Stimulated activated CD4-positive, alpha-beta T cell treated with anti-CD3 and anti-CD28 coated beads, Interleukin-2, amount 100 ng/mL, for 48 hours (primary cell): Measurements from ENCODE around the gene LARP4B.

ENCODE experiments used
- DNase-seq, 2 donors: peaks; one replicate each; pipeline ENCODE4 v3.0.0-alpha.2; 2020

Gene LARP4B

GRCh38 chr10:931326-932318 is at the start of gene LARP4B:
Gene LARP4B (minus strand): TSS chr10:931705. CDS start chr10:885721, 45,984 bp downstream.
- peak; percentile 94 to 96 for DNase-seq

- DNase-seq = no peak
Observed at GRCh38 chr10:980468-981093, 49.1 kb upstream of the LARP4B start.

DNA sequence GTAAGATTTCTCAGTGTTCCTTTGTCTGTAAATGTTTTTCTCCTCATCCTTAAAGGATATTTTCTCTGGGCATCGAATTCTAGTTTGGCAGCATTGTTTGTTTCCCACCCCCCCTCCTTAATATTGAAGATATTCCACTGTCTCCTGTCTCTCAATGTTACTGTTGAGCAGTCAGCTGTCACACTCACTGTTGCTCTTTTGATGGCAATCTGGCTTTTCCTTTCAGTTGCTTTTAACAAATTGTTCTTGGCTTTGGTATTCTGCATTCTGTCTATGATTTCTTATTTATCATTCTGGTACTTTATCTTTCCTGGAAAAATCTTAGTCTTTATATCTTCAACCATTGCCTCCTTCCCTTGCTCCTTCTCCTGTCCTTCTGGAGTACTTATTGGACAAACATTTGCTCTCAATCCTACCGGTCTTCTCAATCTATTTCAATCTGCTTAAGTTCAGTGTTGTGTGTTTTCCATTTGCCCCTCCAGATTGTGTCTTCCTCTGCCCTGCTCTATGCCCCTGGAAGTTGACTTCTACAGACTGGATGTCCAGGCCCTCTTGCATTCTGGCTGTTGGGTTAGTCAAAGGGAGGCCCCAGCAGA is 47.4 kb upstream of the LARP4B start:
- DNase-seq = no peak

- no peak for DNase-seq
Observed at GRCh38 chr10:976316-976715, 44.8 kb upstream of the LARP4B start.

- no peak for DNase-seq
Observed at GRCh38 chr10:974785-975074, 43.2 kb upstream of the LARP4B start.

DNA sequence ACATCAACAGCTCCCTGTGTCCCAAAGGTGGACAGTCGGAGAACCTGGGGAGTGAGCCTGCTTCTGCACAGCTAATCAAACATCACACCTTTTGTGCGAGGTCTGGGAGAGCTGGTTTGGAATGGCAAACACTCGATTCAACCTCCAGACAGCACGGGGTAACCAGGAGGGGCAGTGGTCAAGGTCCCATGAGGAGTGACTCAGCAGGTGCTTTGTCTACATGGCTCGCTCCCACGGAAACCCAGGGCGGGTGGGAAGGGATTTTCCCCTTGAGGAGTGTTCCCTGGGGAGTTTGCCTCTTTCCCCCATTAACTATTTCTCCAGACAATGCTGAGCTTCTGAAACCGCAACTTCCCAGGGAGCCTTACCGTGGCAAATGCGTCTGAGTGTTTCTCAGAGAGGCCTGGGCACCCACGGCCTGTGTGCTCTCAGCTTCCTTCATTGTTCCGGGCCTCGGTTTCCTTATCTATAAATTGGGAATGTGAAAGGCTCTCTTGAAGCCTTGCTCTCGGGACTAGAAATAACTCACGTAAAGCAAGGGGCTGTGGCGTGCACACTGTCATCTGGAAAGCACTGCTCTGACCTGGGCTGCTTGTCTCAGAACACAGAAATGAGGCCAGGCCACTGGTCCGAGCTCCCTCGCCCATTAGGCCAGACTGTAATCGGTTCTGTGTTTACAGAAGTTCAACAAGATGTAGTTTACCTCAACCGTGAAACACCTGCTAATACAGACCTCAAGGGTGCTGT is 42.7 kb upstream of the LARP4B start:
- DNase-seq = no peak

DNA sequence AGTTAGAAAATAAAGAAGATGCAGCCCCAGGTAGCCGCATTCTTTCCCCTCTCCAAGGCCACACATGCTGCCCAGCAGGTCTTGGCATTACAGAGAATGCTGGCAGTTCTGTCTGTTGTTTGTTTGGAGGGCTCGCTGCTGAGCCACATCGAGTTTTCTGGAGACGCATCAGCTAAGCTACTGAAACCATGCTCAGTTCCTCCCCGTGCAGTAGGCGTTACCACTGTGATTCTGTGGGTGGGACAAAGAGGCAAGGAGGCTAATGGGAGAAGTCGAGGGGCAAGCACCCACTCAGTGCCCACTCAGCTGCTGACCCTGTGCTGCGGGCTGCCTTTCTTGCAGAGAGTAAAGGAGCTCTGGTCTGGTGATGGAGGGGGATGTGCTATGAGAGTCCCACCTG is 41.3 kb upstream of the LARP4B start:
- no peak for DNase-seq

- DNase-seq = no peak
Observed at GRCh38 chr10:971613-972012, 40.1 kb upstream of the LARP4B start.

DNA sequence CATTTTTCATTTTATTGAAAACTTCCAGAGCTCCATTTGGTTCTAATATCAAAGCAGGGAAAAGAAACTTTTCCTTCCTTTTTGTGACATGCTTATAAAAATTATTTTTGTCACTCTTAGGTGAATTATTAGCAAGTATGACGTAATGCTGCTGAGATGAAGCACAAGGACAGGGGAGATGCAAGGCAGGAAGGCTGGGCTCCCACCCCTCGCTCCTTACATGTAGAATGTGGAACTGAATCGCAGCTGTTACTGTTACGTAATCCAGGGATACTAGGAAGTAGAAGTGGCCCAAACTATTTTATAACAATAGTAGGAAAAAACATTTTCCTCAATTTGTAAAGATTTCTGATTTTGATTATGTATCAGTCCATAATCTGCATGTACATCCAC is 39.6 kb upstream of the LARP4B start:
- DNase-seq = no peak

- no peak for DNase-seq
Observed at GRCh38 chr10:970311-971149, 39.0 kb upstream of the LARP4B start.

- no peak for DNase-seq
Observed at GRCh38 chr10:969473-970150, 38.1 kb upstream of the LARP4B start.

GRCh38 chr10:968546-969199 is 37.2 kb upstream of the LARP4B start:
- DNase-seq = no peak

- DNase-seq = no peak
Observed at GRCh38 chr10:966466-967235, 35.1 kb upstream of the LARP4B start.

- DNase-seq = no peak
Observed at GRCh38 chr10:964988-965417, 33.5 kb upstream of the LARP4B start.

GRCh38 chr10:964321-964987 is 32.9 kb upstream of the LARP4B start:
- DNase-seq = no peak

- DNase-seq = no peak
Observed at GRCh38 chr10:963655-964054, 32.1 kb upstream of the LARP4B start.

DNA sequence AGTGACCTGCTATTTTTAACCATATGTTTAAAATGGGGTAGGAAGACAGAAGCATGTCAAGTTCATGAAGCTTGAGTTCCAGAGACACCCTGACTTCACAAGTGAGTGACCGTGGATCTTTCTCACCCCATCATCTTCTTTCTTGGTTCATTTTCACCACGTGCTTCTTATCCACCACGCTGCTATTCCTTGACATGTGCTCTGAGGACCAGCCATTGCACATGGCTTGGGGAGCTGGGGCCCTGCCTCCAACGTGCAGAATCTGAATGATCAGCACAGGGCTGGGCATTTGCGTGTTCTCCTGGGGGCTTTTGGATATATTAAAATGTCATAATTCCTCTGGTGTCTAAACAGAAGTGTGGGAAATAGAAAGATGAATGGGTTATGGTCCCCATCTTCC is 31.7 kb upstream of the LARP4B start:
- DNase-seq = no peak

- DNase-seq = no peak
Observed at GRCh38 chr10:962342-962741, 30.8 kb upstream of the LARP4B start.

DNA sequence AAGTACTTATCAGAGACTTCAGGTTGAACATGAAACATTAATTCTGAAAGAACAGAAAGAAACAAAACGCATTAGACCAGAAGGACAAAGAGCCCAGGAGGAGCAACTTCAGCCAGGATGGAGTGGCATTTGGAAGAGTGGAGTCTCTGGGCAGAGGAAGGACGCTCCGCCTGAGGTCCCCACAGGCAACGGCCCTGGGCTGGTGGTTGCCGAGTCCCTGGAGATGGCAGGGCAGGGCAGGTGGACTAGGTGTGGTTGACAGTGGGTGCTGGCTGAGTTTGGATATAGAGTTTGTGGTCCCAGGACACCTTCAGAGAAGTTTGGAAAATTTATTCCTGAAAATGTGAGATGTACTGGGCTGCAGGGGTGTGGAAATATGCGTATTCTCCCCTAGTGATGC is 27.4 kb upstream of the LARP4B start:
- no peak for DNase-seq

GRCh38 chr10:958106-958505 is 26.6 kb upstream of the LARP4B start:
- DNase-seq = no peak
